Testis (tissue), 2 donors: Measurements from ENCODE around the gene DRC3.

Experiments
- POLR2A ChIP-seq: fragments of 450-650 bp; IDR thresholded peaks from one replicate; pipeline ENCODE4 v1.6.1; 2017; ENCODE audit warnings: antibody characterized with exemption, mild to moderate bottlenecking, moderate library complexity
- TF ChIP-seq, protein P1 (sequence below), 3 experiments: fragments of 450-650 bp in 2 of 3; fragments of 200-600 bp in 1 of 3; sonication (generic) in 1 of 3; IDR thresholded peaks; one replicate each; pipeline ENCODE4 v1.5.1; 2016 to 2019; ENCODE audit warnings: antibody characterized with exemption in 3 of 3, mild to moderate bottlenecking in 2 of 3, moderate library complexity in 1 of 3

DNA sequence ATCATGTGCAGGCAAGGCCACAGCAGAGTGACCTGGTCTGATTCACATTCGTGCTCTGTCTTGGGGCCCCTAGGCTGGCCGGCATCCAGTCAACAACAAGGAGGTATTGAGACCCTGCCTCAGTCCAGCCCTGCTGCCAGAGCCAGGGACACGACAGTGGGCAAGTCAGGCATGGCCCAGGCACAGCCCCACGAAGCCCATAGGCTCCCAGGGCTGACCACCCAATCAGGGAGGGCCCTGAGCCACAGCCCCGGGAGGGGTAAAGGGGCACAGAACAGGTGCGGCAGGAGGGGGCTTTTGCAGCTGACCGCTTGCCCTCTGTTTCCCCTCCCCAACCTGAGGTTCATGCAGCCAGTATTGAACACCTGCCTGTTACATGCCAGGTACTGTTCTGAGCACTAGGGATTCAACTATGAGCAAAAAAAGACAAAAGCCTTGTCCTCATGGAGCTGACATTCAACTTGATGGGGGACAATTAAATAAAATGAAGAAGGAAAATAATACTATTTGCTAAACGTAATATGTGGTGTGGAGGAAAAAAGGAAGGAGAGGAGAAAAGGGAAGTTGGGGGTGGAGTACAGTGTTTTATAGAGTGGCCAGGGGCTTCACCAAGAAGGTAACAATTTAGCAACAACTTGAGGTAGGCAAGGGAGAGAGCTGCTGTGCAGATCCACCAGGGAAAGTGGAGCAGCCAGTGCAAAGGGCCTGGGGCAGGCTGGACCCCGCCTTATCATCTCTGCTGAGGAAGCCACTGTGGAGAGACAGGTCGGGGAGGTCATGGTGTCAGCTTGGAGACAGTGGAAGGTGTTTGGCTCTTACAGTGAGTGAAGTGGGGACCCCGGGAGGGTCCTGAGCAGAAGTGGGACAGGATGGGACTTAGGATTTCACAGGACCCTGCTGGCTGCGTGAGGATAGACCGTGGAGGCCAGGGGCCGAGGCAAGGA lies 6.1 kb downstream of the DRC3 start:
- TF ChIP-seq POLR2A: no peak
- TF ChIP-seq, protein P1, sequence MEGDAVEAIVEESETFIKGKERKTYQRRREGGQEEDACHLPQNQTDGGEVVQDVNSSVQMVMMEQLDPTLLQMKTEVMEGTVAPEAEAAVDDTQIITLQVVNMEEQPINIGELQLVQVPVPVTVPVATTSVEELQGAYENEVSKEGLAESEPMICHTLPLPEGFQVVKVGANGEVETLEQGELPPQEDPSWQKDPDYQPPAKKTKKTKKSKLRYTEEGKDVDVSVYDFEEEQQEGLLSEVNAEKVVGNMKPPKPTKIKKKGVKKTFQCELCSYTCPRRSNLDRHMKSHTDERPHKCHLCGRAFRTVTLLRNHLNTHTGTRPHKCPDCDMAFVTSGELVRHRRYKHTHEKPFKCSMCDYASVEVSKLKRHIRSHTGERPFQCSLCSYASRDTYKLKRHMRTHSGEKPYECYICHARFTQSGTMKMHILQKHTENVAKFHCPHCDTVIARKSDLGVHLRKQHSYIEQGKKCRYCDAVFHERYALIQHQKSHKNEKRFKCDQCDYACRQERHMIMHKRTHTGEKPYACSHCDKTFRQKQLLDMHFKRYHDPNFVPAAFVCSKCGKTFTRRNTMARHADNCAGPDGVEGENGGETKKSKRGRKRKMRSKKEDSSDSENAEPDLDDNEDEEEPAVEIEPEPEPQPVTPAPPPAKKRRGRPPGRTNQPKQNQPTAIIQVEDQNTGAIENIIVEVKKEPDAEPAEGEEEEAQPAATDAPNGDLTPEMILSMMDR (IDR thresholded peaks at IDR 0.05): no peak
